NCI-H226 (cell line): ENCODE data around the gene PEX12.
"Not testable (repeated sequence)": the region's sequence is repeated elsewhere in the genome, so short reads cannot be mapped to it uniquely, and the experiment has no call there.

Source experiments
- DNase-seq: peaks from one replicate; pipeline ENCODE4 v3.0.0-alpha.2; 2015

PEX12 gene

DNA sequence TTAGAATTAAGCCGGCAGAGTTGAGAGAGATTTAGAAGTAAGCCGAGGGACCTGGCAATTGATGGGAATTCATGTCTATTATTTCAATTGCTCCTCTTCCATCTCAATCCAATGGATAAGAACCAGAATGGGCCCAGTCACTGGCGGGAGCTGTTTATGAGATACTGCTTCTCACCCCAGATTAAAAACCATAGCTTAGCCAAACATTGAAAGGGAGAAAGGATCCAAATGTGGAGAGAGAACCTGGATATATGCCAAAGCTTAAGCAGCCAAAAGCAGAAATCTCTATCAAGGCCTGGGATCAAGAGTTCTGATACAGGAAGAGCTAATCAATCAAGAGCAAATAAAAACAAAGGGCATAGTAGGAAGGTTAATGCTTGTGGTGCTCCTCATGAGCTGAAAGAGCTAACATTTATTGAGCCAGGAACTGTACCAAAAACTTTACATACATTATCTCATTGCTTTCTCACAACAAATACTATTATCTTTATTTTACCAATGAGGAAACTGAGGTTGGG is 43.7 kb downstream of the PEX12 start:
- DNase-seq, result no peak

DNA sequence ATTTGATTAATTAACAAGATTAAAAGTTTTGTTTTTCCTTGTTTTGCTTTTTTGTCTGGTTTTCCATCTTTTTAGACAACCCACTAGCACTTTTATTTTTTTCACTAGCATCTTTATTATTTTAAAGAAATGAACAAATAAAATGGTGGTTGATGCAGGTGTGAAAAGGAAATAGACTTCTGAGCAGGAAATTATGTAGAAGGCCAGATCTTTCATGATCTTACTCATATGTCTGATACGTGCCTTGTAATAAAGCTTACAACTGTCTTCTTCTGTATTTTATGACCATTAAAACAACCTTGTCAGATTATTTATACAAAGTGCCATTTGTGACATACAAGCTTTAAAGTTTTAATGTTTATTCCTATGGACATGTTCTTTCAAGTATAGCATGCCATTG is 47.2 kb downstream of the PEX12 start:
- no peak for DNase-seq

- DNase-seq, result no peak
Measured at GRCh38 chr17:35529866-35530265, 48.5 kb downstream of the PEX12 start.

- not testable (repeated sequence) for DNase-seq
Measured at GRCh38 chr17:35529326-35529725, 49.0 kb downstream of the PEX12 start.
